ENCODE measurements around the gene IGFBP4. TPM values are rescaled to one million over a fixed set of nuclear protein-coding genes. Genes with fewer than 3 reads are reported as not detected.

IGFBP4 gene
- total RNA-seq, 1 experiment from 2014 or later, result 25.0 TPM

DNA sequence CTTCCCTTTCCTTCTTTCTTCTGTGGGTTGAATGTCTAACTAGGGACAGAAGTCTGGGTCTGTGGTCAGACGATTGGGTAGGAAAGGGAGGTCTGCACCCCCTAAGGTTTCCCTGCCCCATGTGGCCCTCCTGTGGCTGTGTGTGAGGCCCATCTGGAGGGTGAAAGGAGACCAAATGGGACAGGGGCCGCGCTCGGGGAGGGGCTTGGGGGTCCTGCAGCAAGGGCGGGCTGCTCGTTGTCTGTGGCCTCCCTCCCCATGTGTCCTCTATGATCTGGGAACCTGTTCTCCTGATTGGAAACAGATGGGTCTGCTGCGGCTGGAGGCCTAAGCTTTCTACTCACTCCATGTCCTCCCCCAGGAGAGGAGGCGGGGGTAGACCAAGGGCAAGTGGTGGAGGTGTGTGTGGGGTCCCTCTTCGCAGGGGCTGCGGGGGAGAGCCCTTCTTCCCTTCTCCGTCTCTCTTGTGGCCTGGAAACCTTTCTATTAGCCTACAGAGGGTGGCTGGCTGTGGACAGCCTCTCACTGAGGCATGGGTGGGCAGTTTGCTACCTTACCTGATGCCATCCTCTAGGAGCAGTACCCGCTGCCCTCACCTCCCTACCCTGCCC lies 18.6 kb downstream of the IGFBP4 start:
- in situ Hi-C loops (cut with HindIII; ENCODE audit: low pct_unique_long_range_greater_than_20kb, low sequenced_read_pairs), result no loop called here
- no peak for DNase-seq (ENCODE audit: low read depth, low spot score)

DNA sequence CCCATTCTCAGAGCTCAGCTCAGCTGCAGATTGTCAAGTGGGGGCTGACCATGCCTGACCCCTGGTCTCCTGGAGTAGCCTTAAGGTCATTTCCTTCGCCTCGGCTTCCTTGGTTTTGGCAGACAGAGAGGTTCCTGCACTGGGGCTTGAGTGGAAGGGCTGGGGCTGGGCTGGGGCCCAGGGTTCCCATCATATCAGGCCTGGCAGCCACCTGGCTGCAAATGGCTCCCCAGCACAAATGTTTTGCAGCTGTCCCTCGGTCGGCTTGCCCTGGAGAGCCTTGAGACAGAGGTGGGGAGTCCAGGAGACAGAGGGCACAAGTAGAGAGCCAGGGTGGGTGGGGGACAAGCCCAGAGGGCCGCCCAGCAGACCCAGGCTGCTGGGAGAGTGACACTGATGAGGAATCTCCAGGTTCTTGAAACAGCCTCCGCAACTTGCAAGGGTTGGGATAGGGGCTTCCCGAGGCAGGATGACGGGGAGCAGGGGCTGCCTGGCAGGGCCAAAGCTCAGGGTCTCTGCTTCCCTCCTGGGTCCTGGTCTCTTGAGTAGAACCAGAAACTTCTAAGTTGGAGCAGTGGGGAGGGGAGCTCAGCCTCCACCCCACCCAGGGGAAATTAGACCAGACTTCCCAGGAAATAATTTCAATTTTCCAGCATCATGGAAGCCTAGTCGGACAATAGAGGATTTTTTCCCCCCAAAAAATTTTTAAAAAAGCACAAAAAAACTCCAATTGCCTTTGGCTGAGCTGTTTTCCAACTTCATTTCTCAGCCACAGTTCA lies 19.3 kb downstream of the IGFBP4 start:
- no peak for DNase-seq (ENCODE audit: low read depth, low spot score)

DNA sequence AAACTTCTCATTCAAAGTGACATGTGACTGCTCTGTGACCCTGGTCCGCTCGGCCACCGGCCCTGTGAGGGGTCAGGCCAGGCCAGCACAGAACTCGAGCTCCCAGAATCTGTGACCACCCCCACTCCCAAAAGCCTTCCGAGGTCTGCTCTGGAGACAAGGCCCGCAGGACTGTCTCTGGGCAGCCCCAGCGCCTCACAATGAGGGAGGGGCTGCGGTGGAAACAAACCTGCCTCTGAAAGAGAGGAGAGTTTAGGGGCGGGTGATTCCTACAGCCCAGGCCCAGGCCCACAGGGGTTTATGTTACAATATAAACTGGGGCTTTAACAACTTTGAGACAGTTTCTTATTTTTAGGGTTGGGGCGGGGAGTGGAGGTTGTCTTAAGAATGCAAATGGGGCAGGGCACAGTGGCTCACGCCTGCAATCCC lies 19.9 kb downstream of the IGFBP4 start:
- in situ Hi-C loops (cut with HindIII; ENCODE audit: low pct_unique_long_range_greater_than_20kb, low sequenced_read_pairs), result no loop called here
- DNase-seq (ENCODE audit: low read depth, low spot score), result no peak

More for the DNA sequence above, 19.3 kb downstream of the IGFBP4 start:
- in situ Hi-C loops (cut with HindIII; ENCODE audit: low pct_unique_long_range_greater_than_20kb, low sequenced_read_pairs), result no loop called here

GRCh38 chr17:40464392-40464855 lies 21.2 kb downstream of the IGFBP4 start:
- no peak for DNase-seq (ENCODE audit: low read depth, low spot score)
- in situ Hi-C loops (cut with HindIII; ENCODE audit: low pct_unique_long_range_greater_than_20kb, low sequenced_read_pairs), result no loop called here

DNA sequence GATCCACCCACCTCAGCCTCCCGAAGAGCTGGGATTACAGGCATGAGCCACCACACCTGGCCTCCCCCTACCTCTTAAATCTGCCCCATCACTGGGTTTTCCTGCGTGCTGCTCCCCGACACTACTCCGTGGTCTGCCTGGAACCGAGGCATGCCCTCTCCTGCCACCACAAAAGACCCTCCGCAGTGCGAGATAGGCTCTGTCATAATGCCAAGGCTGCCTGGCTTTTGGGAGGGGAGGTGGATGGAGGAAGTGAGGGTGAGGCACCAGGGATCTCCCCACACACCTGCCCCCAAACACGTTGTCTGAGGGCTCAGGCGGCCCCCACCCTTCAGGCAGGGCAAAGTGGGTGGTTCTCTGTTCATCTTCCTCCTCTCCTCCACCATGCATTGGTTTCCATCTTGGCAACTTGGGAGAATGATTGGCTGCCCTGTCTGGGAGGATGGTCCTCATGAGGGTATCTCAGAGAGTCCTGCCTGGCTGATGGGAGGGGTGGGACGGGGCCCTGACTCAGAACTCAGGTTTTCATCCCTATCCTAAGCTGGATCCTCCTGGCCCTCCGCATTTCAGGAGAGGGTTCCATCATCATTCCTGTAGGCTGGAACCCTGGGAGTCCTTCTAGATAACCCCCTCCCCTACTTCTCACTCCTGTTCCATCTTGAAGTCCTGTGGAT lies 23.2 kb downstream of the IGFBP4 start:
- in situ Hi-C loops (cut with HindIII; ENCODE audit: low pct_unique_long_range_greater_than_20kb, low sequenced_read_pairs), result no loop called here
- no peak for DNase-seq (ENCODE audit: low read depth, low spot score)

- no peak for DNase-seq (ENCODE audit: low read depth, low spot score)
- in situ Hi-C loops (cut with HindIII; ENCODE audit: low pct_unique_long_range_greater_than_20kb, low sequenced_read_pairs), result no loop called here
Observed at GRCh38 chr17:40467281-40467867, 24.1 kb downstream of the IGFBP4 start.

- in situ Hi-C loops (cut with HindIII; ENCODE audit: low pct_unique_long_range_greater_than_20kb, low sequenced_read_pairs), result no loop called here
- no peak for DNase-seq (ENCODE audit: low read depth, low spot score)
Observed at GRCh38 chr17:40468560-40468959, 25.3 kb downstream of the IGFBP4 start.

GRCh38 chr17:40469805-40470675 lies 26.8 kb downstream of the IGFBP4 start:
- no peak for DNase-seq (ENCODE audit: low read depth, low spot score)
- in situ Hi-C loops (cut with HindIII; ENCODE audit: low pct_unique_long_range_greater_than_20kb, low sequenced_read_pairs), result no loop called here

- DNase-seq (ENCODE audit: low read depth, low spot score), result no peak
- in situ Hi-C loops (cut with HindIII; ENCODE audit: low pct_unique_long_range_greater_than_20kb, low sequenced_read_pairs), result no loop called here
Observed at GRCh38 chr17:40470932-40471828, 27.9 kb downstream of the IGFBP4 start.

DNA sequence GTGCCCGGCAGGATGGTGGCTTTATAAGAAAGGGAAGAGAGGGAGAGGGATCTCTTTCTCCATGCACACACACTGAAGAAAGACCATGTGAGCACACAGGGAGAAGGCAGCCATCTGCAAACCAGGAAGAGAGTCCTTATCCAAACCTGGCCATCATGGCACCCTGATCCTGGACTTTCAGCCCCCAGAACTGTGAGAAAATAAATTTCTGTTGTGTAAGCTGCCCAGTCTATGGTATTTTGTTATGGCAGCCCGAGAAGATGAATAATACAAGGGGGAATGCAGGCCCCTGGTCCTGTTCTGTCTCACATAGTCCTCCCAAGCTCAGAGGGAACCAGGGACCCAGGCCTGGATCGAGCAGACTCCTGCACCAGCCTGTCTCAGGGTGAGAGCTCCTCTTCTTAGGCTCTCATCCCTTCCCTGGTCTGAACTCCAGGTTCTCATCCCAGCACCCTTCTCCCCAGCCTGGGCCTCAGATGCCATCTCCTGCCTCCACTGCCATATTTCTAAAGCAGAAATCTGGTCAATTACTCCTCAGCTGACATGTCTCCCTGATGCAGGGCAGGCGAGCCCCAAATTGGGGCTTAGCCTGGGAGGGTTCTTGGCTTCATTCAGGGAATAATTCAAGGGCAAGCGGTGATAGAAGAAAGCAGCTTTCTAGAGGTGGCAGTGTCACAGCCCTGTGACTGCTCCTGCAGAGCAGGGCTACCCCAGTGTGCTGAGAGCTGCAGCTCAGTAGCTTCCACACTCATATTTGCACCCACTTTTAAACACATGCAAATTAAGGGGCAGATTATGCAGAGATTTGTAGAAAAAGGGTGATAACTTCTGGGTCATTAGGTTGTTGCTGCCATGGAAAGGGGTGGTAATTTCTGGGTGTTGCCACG lies 28.8 kb downstream of the IGFBP4 start:
- in situ Hi-C loops (cut with HindIII; ENCODE audit: low pct_unique_long_range_greater_than_20kb, low sequenced_read_pairs), result no loop called here
- no peak for DNase-seq (ENCODE audit: low read depth, low spot score)

DNA sequence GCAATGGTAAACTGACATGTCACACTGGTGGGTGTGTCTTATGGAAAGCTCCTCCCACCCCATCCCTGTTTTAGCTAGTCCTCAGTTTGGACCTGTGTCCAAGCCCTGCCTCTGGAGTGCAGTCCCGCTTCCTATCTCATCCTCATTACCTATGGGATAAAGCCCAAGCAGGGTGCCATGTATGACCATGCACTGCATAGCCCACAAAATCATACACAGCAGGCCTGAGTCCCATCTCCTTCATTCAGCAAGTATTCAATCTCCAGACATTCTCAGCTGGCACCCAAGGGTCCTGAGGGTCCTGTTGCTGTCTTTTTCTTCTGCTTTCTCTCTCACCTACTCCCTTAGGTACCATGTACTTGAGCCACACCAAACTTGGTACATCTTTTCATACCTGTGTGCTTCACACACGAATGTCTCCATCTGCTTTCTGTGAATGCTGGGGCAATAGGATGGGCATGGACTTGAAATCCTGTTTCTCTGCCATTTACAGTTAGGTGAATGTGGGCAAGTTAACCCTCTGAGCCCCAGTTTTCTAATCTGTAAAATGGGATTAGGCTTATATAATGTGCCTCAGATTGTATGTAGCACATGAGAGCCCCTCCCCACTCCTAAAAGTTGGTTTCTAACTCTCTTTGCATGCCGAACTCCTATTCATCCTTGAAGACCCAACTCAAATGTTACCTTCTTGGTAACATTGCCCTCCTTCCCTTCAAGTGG lies 29.6 kb downstream of the IGFBP4 start:
- in situ Hi-C loops (cut with HindIII; ENCODE audit: low pct_unique_long_range_greater_than_20kb, low sequenced_read_pairs), result no loop called here
- peak; percentile 42 for DNase-seq (ENCODE audit: low read depth, low spot score)

GRCh38 chr17:40473573-40474365 lies 30.5 kb downstream of the IGFBP4 start:
- in situ Hi-C loops (cut with HindIII; ENCODE audit: low pct_unique_long_range_greater_than_20kb, low sequenced_read_pairs), result no loop called here
- no peak for DNase-seq (ENCODE audit: low read depth, low spot score)

DNA sequence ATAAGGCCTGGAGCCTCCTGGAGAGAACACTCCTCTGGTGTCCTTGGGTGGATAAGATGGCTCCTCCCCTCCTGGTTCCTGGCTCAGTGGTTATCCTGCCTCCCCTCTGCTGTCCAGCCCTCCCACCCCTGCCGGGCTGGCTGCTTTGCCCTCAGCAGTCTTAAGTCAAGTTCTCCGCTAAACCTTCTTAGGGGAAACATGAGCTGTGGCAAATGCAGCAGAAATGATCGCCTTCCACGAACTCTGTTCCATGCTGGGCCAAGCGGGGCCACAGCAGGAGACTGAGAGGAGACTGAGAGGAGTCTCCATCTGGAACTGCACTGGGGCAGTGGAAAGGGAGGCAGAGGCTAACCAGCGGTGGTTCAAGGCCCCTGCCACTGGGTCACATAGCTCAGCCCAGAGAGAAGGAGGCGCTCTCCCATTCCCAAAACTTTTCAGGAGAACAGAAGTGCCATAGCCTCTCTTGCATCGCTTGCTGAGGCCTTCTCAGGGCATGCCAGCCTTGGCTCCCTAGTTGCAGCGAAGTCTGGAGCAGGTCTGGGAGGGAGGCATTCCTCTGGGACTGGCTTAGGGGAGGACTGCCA lies 31.3 kb downstream of the IGFBP4 start:
- in situ Hi-C loops (cut with HindIII; ENCODE audit: low pct_unique_long_range_greater_than_20kb, low sequenced_read_pairs), result no loop called here
- no peak for DNase-seq (ENCODE audit: low read depth, low spot score)
